OCI-LY7 (cell line): Measurements from ENCODE around the gene PRODH. TPM values are rescaled to one million over a fixed set of nuclear protein-coding genes. Genes with fewer than 3 reads are reported as not detected.

ENCODE experiments used
- BruUV-seq: library from RNA; stranded (reverse); fragments of 400-500 nt; replicated peaks from 2 replicates; lab custom pipeline; 2021; lab: Mats Ljungman, UMichigan
- CTCF ChIA-PET: fragments of 300-600 bp; sonication (Branson Sonifier 250); formaldehyde crosslinking; loops from one replicate; lab custom pipeline; 2022; ENCODE audit warnings: antibody characterized with exemption; ENCODE audit not compliant: unreplicated experiment; lab: Charles Lee
- POLR2A ChIA-PET: fragments of 300-600 bp; sonication (Branson Sonifier 250); formaldehyde crosslinking; loops from one replicate; lab custom pipeline; 2022; ENCODE audit warnings: antibody characterized with exemption; lab: Charles Lee
- DNase-seq: peaks from one replicate; pipeline ENCODE4 v3.0.0-alpha.2; 2015; ENCODE audit warnings: low spot score
- H2AFZ ChIP-seq: fragments of 200-600 bp; sonication (generic), shearing (Covaris generic); 2 replicates; pipeline ENCODE4 v1.6.1; 2014; ENCODE audit warnings: mild to moderate bottlenecking, antibody characterized with exemption, low read length, moderate library complexity
- H3K27ac ChIP-seq: fragments of 200-600 bp; sonication (generic); 2 replicates; pipeline ENCODE4 v1.5.1; 2014; ENCODE audit warnings: mixed run types, low read depth, mild to moderate bottlenecking, moderate library complexity, low read length, inconsistent platforms; ENCODE audit not compliant: poor library complexity, severe bottlenecking
- H3K36me3 ChIP-seq: fragments of 200-600 bp; sonication (generic); 2 replicates; pipeline ENCODE4 v1.6.1; 2014; ENCODE audit warnings: mild to moderate bottlenecking, antibody characterized with exemption, low read length, moderate library complexity, mixed read lengths; ENCODE audit not compliant: insufficient read depth
- H3K4me1 ChIP-seq: fragments of 200-600 bp; sonication (generic); 2 replicates; pipeline ENCODE4 v1.5.1; 2014; ENCODE audit warnings: mild to moderate bottlenecking, low read length; ENCODE audit not compliant: insufficient read depth, poor library complexity, severe bottlenecking
- H3K4me2 ChIP-seq: fragments of 200-600 bp; sonication (generic); 2 replicates; pipeline ENCODE4 v1.6.1; 2014; ENCODE audit warnings: mild to moderate bottlenecking, low read length
- H3K4me3 ChIP-seq: fragments of 200-600 bp; sonication (generic); 2 replicates; pipeline ENCODE4 v1.5.1; 2014; ENCODE audit warnings: mild to moderate bottlenecking, low read depth, low read length; ENCODE audit not compliant: poor library complexity, severe bottlenecking
- H3K79me2 ChIP-seq: fragments of 200-600 bp; sonication (generic); 2 replicates; pipeline ENCODE4 v1.6.1; 2016; ENCODE audit warnings: low read depth, mild to moderate bottlenecking, low read length, moderate library complexity, mixed read lengths; ENCODE audit not compliant: insufficient read depth
- H3K9me2 ChIP-seq: fragments of 200-600 bp; sonication (generic); 2 replicates; pipeline ENCODE4 v1.6.1; 2016; ENCODE audit warnings: mild to moderate bottlenecking, low read length, mixed read lengths; ENCODE audit not compliant: insufficient read depth
- H3K9me3 ChIP-seq: fragments of 200-600 bp; sonication (generic); 2 replicates; pipeline ENCODE4 v1.6.1; 2014; ENCODE audit warnings: mild to moderate bottlenecking, mixed run types, low read length, mixed read lengths
- H4K20me1 ChIP-seq: fragments of 200-600 bp; sonication (generic); 2 replicates; pipeline ENCODE4 v1.6.1; 2014; ENCODE audit warnings: mild to moderate bottlenecking, antibody characterized with exemption, low read length, moderate library complexity, mixed read lengths; ENCODE audit not compliant: insufficient read depth
- CTCF ChIP-seq: fragments of 200-600 bp; sonication (generic); conservative IDR thresholded peaks from 2 replicates; pipeline ENCODE4 v1.5.1; 2014; ENCODE audit warnings: mild to moderate bottlenecking, antibody characterized with exemption, low read length, moderate library complexity, mixed read lengths
- EZH2phosphoT487 ChIP-seq: fragments of 200-600 bp; sonication (generic); IDR thresholded peaks from 2 replicates; pipeline ENCODE4 v1.6.1; 2018; ENCODE audit warnings: low read depth, borderline replicate concordance, mild to moderate bottlenecking, mixed run types, antibody characterized with exemption, low read length, moderate library complexity, mixed read lengths
- intact Hi-C: fragments of 100-400 bp; cut with micrococcal nuclease; formaldehyde crosslinking; loops from one replicate; pipeline ENCODE4 v1.10.0; 2022; ENCODE audit not compliant: unreplicated experiment
- total RNA-seq, 2 experiments: library from RNA; depleted of rRNA in 1 of 2; stranded (reverse); fragments of >200 nt in 1 of 2; shearing (Covaris generic) in 1 of 2; gene quantifications; 2 replicates each; pipeline ENCODE4 v1.2.3, GENCODE V29; 2014 to 2022

Gene PRODH
- total RNA-seq, 2 experiments from 2014 or later = not detected

GRCh38 chr22:18978506-18978905, 42.4 kb upstream of the PRODH start:
- H3K4me3 ChIP-seq = no peak overlapping the region
- no peaks in the 10 kb centered on the region for H3K79me2 ChIP-seq
- intact Hi-C loops = no loop called here
- BruUV-seq = no TSS peak
- no peak for TF ChIP-seq CTCF
- no peak for TF ChIP-seq EZH2phosphoT487
- H4K20me1 ChIP-seq = no peaks in the 10 kb centered on the region
- no peaks in the 10 kb centered on the region for H3K36me3 ChIP-seq
- ChIA-PET POLR2A (interaction anchor here (0.5 kb wide), 1 partner anchor 30 kb away, joined by 3 read pairs; no protein-coding TSS in a partner anchor), CTCF (no interaction called here)
- H2AFZ ChIP-seq = no peak overlapping the region
- no peak for DNase-seq
- no peaks in the 10 kb centered on the region for H3K9me2 ChIP-seq
- no peak overlapping the region for H3K4me2 ChIP-seq
- H3K27ac ChIP-seq = no peak overlapping the region
- H3K9me3 ChIP-seq = peaks cover 6% of the 10 kb centered on the region; the same call in 1 of the 2 replicates
- H3K4me1 ChIP-seq = no peaks in the 10 kb centered on the region

GRCh38 chr22:18977824-18978425, 41.8 kb upstream of the PRODH start:
- no peaks in the 10 kb centered on the region for H3K36me3 ChIP-seq
- no peaks in the 10 kb centered on the region for H3K9me2 ChIP-seq
- no peaks in the 10 kb centered on the region for H4K20me1 ChIP-seq
- DNase-seq = no peak
- no peaks in the 10 kb centered on the region for H3K79me2 ChIP-seq
- no peak overlapping the region for H2AFZ ChIP-seq
- intact Hi-C loops = no loop called here
- peaks cover 6% of the 10 kb centered on the region; the same call in 1 of the 2 replicates for H3K9me3 ChIP-seq
- no peak overlapping the region for H3K27ac ChIP-seq
- ChIA-PET POLR2A (interaction anchor here (0.5 kb wide), 1 partner anchor 29 kb away, joined by 3 read pairs; no protein-coding TSS in a partner anchor), CTCF (no interaction called here)
- TF ChIP-seq EZH2phosphoT487 (no peak), CTCF (no peak)
- no TSS peak for BruUV-seq
- H3K4me3 ChIP-seq = no peak overlapping the region
- no peaks in the 10 kb centered on the region for H3K4me1 ChIP-seq
- H3K4me2 ChIP-seq = no peak overlapping the region

GRCh38 chr22:18976197-18976751, 40.2 kb upstream of the PRODH start:
- Histone ChIP-seq H3K4me1 (no peaks in the 10 kb centered on the region), H3K4me3 (no peak overlapping the region), H3K4me2 (no peak overlapping the region), H4K20me1 (no peaks in the 10 kb centered on the region), H3K9me2 (no peaks in the 10 kb centered on the region), H2AFZ (no peak overlapping the region), H3K27ac (no peak overlapping the region), H3K9me3 (peaks cover 6% of the 10 kb centered on the region; the same call in 1 of the 2 replicates), H3K36me3 (no peaks in the 10 kb centered on the region), H3K79me2 (no peaks in the 10 kb centered on the region)
- ChIA-PET POLR2A (no interaction called here), CTCF (no interaction called here)
- intact Hi-C loops = no loop called here
- no peak for TF ChIP-seq EZH2phosphoT487
- TF ChIP-seq CTCF = no peak
- DNase-seq = no peak
- no TSS peak for BruUV-seq
